WI38 (cell line): ENCODE data around the gene NOLC1.

Experiments used
- H3K4me3 ChIP-seq: 2 replicates; pipeline ENCODE4 v1.5.1; 2011; ENCODE audit warnings: low read depth, mild to moderate bottlenecking, control low read depth, low read length
- CTCF ChIP-seq: IDR thresholded peaks from 2 replicates; pipeline ENCODE4 v1.5.1; 2012; ENCODE audit warnings: low read depth, mild to moderate bottlenecking, control low read depth, low read length

NOLC1 gene

GRCh38 chr10:102151774-102152544 lies at the start of gene NOLC1:
NOLC1 (plus strand) TSS chr10:102152389; CDS start chr10:102152411, 22 bp downstream.
- no peak for TF ChIP-seq CTCF
- H3K4me3 ChIP-seq: peak within 1 kb of the TSS; percentile 99

GRCh38 chr10:102102421-102102820 lies 49.8 kb upstream of the NOLC1 start:
- TF ChIP-seq CTCF: no peak
- H3K4me3 ChIP-seq: no peak overlapping the region

GRCh38 chr10:102106998-102107397 lies 45.2 kb upstream of the NOLC1 start:
- no peak for TF ChIP-seq CTCF
- H3K4me3 ChIP-seq: no peak overlapping the region

GRCh38 chr10:102109166-102110116 lies 42.7 kb upstream of the NOLC1 start:
- no peak overlapping the region for H3K4me3 ChIP-seq
- no peak for TF ChIP-seq CTCF

- H3K4me3 ChIP-seq: no peak overlapping the region
- TF ChIP-seq CTCF: no peak
Measured at GRCh38 chr10:102111276-102111675, 40.9 kb upstream of the NOLC1 start.

GRCh38 chr10:102112210-102112817 lies 39.9 kb upstream of the NOLC1 start:
- 0 out of 2 replicates have a peak, but pooled peaks have one; percentile 23 for TF ChIP-seq CTCF
- H3K4me3 ChIP-seq: no peak overlapping the region
